Measurements from ENCODE around the gene EFCAB13. TPM values are rescaled to one million over a fixed set of nuclear protein-coding genes. Genes with fewer than 3 reads are reported as not detected.

The EFCAB13 gene
- polyA plus RNA-seq, 1 donor = 9.4 TPM

DNA sequence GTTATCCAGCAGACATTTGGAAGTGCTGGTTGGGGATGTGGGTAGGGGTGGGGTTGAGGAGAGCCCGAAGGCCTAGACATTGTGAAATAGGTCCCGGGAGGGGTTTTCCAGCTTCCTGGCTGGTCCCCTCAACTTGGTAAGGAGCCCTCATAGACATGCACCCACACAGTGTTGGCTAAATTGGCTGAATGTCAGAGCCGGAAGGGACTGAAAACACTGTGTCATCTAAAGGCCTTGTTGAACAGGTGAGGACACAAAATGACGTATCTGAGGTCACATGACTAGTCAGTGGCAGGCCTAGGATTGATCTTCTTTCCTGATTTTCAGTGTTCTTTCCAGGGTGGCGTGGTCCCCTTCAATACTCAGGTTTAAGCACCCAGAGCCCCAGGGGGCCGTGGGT is 42.5 kb upstream of the EFCAB13 start:
- Histone ChIP-seq H3K4me3 (ENCODE audit: low read length) (no peak overlapping the region), H3K27me3 (ENCODE audit: control insufficient read depth, insufficient read depth, low read length) (no peaks in the 10 kb centered on the region), H3K9me3 (ENCODE audit: control insufficient read depth, low read depth, low read length) (no peaks in the 10 kb centered on the region), H3K36me3 (ENCODE audit: control insufficient read depth, insufficient read depth, low read length) (no peaks in the 10 kb centered on the region), H3K27ac (ENCODE audit: low read length) (no peak overlapping the region), H3K4me1 (ENCODE audit: control insufficient read depth, insufficient read depth, low read length) (peaks cover 12% of the 10 kb centered on the region)
- no peak for DNase-seq
- WGBS (ENCODE audit: insufficient coverage, low lambda C conversion rate) = no CpG with 5 or more reads among the region's 6 CpGs

DNA sequence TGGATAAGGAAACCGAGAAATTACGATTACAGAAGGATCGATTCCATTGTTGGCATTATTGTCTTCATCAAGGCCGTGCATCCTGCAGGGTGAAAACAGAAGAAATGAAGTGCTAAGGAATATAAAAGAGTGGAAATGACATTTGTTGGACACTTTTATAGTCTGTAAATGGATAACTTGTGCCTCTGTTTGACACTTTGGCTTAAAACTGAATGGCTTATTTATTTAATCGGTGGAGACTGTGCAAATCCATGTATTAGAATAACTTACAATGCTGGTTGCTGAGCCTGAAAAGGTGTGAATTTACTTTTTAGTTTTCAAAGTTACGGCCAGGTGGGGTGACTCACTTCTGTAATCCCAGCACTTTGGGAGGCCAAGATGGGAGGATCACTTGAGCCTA is 38.8 kb upstream of the EFCAB13 start:
- H3K4me3 ChIP-seq (ENCODE audit: low read length) = no peak overlapping the region
- H3K9me3 ChIP-seq (ENCODE audit: control insufficient read depth, low read depth, low read length) = no peaks in the 10 kb centered on the region
- H3K27ac ChIP-seq (ENCODE audit: low read length) = no peak overlapping the region
- 100% methylated on average over 3 of the region's 6 CpGs for WGBS (ENCODE audit: insufficient coverage, low lambda C conversion rate)
- no peak for DNase-seq
- H3K4me1 ChIP-seq (ENCODE audit: control insufficient read depth, insufficient read depth, low read length) = no peaks in the 10 kb centered on the region
- H3K36me3 ChIP-seq (ENCODE audit: control insufficient read depth, insufficient read depth, low read length) = no peaks in the 10 kb centered on the region
- no peaks in the 10 kb centered on the region for H3K27me3 ChIP-seq (ENCODE audit: control insufficient read depth, insufficient read depth, low read length)

DNA sequence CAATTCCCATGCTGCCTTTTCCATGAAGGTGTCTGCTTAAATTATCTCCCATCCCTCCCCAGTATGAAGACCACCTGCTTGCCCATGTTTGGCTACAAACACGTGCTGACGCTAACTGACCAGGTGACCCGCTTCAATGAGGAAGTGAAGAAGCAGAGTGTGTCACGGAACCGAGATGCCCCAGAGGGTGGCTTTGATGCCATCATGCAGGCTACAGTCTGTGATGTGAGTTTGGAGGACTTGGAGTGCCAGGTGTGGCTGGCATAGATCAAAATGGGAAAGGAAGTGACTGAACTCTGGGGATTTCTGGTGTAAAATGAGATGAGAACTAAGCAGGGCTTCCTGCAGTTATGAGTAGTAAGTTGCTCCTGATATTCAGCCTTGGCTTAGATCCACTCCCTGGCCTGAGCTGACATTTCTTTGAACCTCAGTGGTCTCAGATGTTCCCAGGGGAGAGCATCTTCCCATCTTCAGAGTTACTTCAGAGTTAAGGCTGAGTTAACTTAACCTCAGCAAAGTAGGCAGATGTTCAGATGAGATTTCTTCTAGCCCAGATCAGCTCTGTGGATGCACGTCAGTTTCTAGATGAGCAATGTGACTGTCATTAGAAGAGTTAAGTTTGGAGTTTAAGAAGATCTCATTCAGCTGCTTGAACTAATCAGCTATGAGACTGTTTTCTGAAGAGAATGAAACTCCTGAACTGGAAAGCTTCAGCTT is 37.4 kb upstream of the EFCAB13 start:
- no peak for DNase-seq

DNA sequence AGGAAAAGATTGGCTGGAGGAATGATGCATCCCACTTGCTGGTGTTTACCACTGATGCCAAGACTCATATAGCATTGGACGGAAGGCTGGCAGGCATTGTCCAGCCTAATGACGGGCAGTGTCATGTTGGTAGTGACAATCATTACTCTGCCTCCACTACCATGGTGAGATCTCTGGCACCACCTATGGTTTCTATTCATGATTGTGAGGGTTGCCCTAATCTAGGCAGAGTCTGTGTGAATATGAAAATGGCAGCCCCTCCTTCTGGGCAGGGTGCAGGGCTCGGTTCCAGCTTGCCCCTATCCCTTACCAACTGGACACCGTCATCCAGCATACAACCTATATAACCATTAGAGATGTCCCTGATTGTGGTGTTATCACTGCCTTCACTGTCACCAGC is 36.7 kb upstream of the EFCAB13 start:
- Histone ChIP-seq H3K36me3 (ENCODE audit: control insufficient read depth, insufficient read depth, low read length) (no peaks in the 10 kb centered on the region), H3K27me3 (ENCODE audit: control insufficient read depth, insufficient read depth, low read length) (no peaks in the 10 kb centered on the region), H3K4me3 (ENCODE audit: low read length) (no peak overlapping the region), H3K27ac (ENCODE audit: low read length) (no peak overlapping the region), H3K9me3 (ENCODE audit: control insufficient read depth, low read depth, low read length) (no peaks in the 10 kb centered on the region), H3K4me1 (ENCODE audit: control insufficient read depth, insufficient read depth, low read length) (no peaks in the 10 kb centered on the region)
- no CpG with 5 or more reads among the region's 4 CpGs for WGBS (ENCODE audit: insufficient coverage, low lambda C conversion rate)
- no peak for DNase-seq

More for the DNA sequence above, 37.4 kb upstream of the EFCAB13 start:
- WGBS (ENCODE audit: insufficient coverage, low lambda C conversion rate) = no CpG with 5 or more reads among the region's 6 CpGs
- H3K36me3 ChIP-seq (ENCODE audit: control insufficient read depth, insufficient read depth, low read length) = no peaks in the 10 kb centered on the region
- no peak overlapping the region for H3K4me3 ChIP-seq (ENCODE audit: low read length)
- no peaks in the 10 kb centered on the region for H3K4me1 ChIP-seq (ENCODE audit: control insufficient read depth, insufficient read depth, low read length)
- no peaks in the 10 kb centered on the region for H3K27me3 ChIP-seq (ENCODE audit: control insufficient read depth, insufficient read depth, low read length)
- no peak overlapping the region for H3K27ac ChIP-seq (ENCODE audit: low read length)
- H3K9me3 ChIP-seq (ENCODE audit: control insufficient read depth, low read depth, low read length) = no peaks in the 10 kb centered on the region

DNA sequence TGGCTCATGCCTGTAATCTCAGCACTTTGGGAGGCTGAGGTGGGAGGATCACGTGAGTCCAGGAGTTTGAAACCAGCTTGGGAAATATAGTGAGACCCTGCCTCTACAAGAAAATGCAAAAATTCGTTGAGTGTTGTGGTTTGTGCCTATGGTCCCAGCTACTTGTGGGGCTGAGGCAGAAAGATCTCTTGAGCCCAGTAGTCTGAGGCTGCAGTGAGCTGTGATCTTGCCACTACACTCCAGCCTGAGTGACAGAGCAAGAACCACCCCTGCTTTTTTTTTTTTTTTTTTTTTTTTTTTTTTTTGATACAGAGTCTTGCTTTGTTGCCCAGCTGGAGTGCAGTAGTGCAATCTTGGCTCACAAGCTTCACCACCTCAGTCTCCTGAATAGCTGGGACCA is 36.1 kb upstream of the EFCAB13 start:
- no peaks in the 10 kb centered on the region for H3K9me3 ChIP-seq (ENCODE audit: control insufficient read depth, low read depth, low read length)
- no peaks in the 10 kb centered on the region for H3K4me1 ChIP-seq (ENCODE audit: control insufficient read depth, insufficient read depth, low read length)
- no peaks in the 10 kb centered on the region for H3K36me3 ChIP-seq (ENCODE audit: control insufficient read depth, insufficient read depth, low read length)
- DNase-seq = no peak
- no peak overlapping the region for H3K27ac ChIP-seq (ENCODE audit: low read length)
- no peaks in the 10 kb centered on the region for H3K27me3 ChIP-seq (ENCODE audit: control insufficient read depth, insufficient read depth, low read length)
- H3K4me3 ChIP-seq (ENCODE audit: low read length) = no peak overlapping the region
- no CpG with 5 or more reads among the region's 2 CpGs for WGBS (ENCODE audit: insufficient coverage, low lambda C conversion rate)

DNA sequence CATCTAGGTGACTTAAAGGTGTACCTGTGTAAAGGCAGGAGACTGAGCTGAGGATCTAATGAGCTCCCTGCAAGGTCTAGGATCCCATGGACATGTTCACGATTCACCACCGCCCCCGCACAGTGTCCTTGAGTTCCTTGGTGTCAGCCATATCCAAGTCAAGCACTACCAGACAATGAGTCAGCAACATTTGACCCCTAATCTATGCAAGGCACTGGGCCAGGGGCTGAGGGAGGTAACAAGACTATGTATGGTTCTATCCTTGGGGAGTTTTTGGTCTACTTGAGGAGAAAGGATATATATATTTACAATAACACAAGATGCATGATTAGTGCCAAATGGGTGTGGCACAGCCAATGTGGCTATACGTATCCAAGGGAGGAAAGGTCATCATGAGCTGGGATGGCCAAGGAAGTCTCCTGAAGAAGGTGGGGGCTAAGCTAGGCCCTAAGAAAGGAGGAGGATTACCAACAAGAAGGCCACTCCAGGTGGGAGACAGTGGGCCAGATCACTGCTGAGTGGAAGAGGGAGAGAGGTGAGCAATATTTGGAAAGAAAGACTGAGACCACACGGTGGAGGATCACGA is 35.1 kb upstream of the EFCAB13 start:
- Histone ChIP-seq H3K27ac (ENCODE audit: low read length) (no peak overlapping the region), H3K27me3 (ENCODE audit: control insufficient read depth, insufficient read depth, low read length) (no peaks in the 10 kb centered on the region), H3K9me3 (ENCODE audit: control insufficient read depth, low read depth, low read length) (no peaks in the 10 kb centered on the region), H3K4me3 (ENCODE audit: low read length) (no peak overlapping the region), H3K4me1 (ENCODE audit: control insufficient read depth, insufficient read depth, low read length) (no peaks in the 10 kb centered on the region), H3K36me3 (ENCODE audit: control insufficient read depth, insufficient read depth, low read length) (no peaks in the 10 kb centered on the region)
- WGBS (ENCODE audit: insufficient coverage, low lambda C conversion rate) = no CpG with 5 or more reads among the region's 6 CpGs
- no peak for DNase-seq

DNA sequence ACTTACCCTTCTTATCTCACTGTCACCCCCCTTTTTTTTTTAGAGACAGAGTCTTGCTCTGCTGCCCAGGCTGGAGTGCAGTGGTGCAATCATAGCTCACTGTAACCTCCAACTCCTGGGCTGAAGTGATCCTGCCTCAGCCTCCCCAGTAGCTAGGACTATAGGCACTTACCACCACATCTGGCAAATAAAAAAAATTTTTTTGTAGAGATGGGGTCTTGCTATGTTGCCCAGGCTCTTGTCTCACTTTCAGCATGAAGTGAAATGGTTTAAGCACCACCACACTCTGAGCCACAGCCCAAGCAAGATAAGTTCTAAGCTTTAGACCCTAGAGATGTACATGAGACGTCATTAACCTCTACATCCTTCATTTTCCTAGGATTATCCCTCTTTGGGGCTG is 34.5 kb upstream of the EFCAB13 start:
- Histone ChIP-seq H3K9me3 (ENCODE audit: control insufficient read depth, low read depth, low read length) (no peaks in the 10 kb centered on the region), H3K36me3 (ENCODE audit: control insufficient read depth, insufficient read depth, low read length) (no peaks in the 10 kb centered on the region), H3K4me3 (ENCODE audit: low read length) (no peak overlapping the region), H3K4me1 (ENCODE audit: control insufficient read depth, insufficient read depth, low read length) (no peaks in the 10 kb centered on the region), H3K27ac (ENCODE audit: low read length) (no peak overlapping the region), H3K27me3 (ENCODE audit: control insufficient read depth, insufficient read depth, low read length) (no peaks in the 10 kb centered on the region)
- WGBS (ENCODE audit: insufficient coverage, low lambda C conversion rate) = 100% methylated on average over 1 of the region's 1 CpG
- no peak for DNase-seq

DNA sequence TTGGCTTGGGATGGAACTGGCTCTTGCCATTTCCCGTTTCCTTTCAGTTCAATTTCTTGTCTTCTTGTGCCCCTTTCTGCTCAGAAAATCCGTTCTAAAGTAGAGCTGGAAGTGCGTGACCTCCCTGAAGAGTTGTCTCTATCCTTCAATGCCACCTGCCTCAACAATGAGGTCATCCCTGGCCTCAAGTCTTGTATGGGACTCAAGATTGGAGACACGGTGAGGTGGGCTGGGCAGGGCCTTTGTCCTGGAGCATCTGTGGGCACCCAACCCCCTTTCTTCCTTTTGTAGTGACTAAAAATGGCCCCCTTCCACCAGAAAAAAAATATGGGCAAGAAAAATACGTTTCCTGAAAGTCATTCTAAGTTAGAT is 32.9 kb upstream of the EFCAB13 start:
- no peaks in the 10 kb centered on the region for H3K9me3 ChIP-seq (ENCODE audit: control insufficient read depth, low read depth, low read length)
- no CpG with 5 or more reads among the region's 5 CpGs for WGBS (ENCODE audit: insufficient coverage, low lambda C conversion rate)
- DNase-seq = no peak
- H3K4me1 ChIP-seq (ENCODE audit: control insufficient read depth, insufficient read depth, low read length) = no peaks in the 10 kb centered on the region
- H3K27me3 ChIP-seq (ENCODE audit: control insufficient read depth, insufficient read depth, low read length) = no peaks in the 10 kb centered on the region
- H3K36me3 ChIP-seq (ENCODE audit: control insufficient read depth, insufficient read depth, low read length) = no peaks in the 10 kb centered on the region
- no peak overlapping the region for H3K4me3 ChIP-seq (ENCODE audit: low read length)
- H3K27ac ChIP-seq (ENCODE audit: low read length) = no peak overlapping the region

DNA sequence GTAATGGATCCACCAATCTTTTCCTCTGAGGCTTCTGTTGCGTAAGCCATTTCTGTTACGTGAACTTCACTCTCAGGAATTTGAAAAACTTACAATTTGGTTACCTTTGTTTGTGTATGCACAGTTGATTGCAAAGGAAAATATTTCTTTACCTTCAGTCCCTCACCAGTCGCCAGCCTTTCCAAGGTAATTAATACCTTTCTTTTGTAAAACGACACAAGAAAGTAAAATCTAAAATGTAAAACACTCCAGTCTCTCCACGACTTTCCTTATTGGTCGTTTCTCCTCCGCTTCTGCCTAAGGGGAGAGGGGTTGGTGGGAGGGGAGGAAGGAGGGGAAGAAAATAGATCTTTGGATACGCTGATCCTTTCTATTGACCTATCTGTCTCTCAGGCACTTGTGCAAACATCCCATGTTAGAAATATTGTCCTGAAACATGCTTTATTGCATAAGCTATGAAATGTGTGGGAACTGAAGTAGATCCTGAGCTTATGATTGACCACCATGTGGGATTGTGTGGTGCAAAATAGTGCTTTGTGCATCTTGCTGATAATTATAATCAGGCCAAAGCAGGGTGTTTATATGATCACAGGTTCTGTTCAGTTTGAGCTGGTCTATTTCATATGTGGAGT is 32.4 kb upstream of the EFCAB13 start:
- whole genome bisulfite sequencing (ENCODE audit: insufficient coverage, low lambda C conversion rate) = 70% methylated on average over 2 of the region's 8 CpGs
- Histone ChIP-seq H3K27ac (ENCODE audit: low read length) (no peak overlapping the region), H3K4me1 (ENCODE audit: control insufficient read depth, insufficient read depth, low read length) (no peaks in the 10 kb centered on the region), H3K4me3 (ENCODE audit: low read length) (no peak overlapping the region), H3K27me3 (ENCODE audit: control insufficient read depth, insufficient read depth, low read length) (no peaks in the 10 kb centered on the region), H3K9me3 (ENCODE audit: control insufficient read depth, low read depth, low read length) (no peaks in the 10 kb centered on the region), H3K36me3 (ENCODE audit: control insufficient read depth, insufficient read depth, low read length) (peaks cover 4% of the 10 kb centered on the region)
- DNase-seq = no peak

DNA sequence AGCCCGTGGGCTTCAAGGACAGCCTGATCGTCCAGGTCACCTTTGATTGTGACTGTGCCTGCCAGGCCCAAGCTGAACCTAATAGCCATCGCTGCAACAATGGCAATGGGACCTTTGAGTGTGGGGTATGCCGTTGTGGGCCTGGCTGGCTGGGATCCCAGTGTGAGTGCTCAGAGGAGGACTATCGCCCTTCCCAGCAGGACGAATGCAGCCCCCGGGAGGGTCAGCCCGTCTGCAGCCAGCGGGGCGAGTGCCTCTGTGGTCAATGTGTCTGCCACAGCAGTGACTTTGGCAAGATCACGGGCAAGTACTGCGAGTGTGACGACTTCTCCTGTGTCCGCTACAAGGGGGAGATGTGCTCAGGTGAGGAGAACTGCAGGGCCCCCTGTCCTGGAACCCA is 31.5 kb upstream of the EFCAB13 start:
- WGBS (ENCODE audit: insufficient coverage, low lambda C conversion rate) = 100% methylated on average over 1 of the region's 14 CpGs
- DNase-seq = no peak
- Histone ChIP-seq H3K4me1 (ENCODE audit: control insufficient read depth, insufficient read depth, low read length) (no peaks in the 10 kb centered on the region), H3K27ac (ENCODE audit: low read length) (no peak overlapping the region), H3K9me3 (ENCODE audit: control insufficient read depth, low read depth, low read length) (no peaks in the 10 kb centered on the region), H3K4me3 (ENCODE audit: low read length) (no peak overlapping the region), H3K36me3 (ENCODE audit: control insufficient read depth, insufficient read depth, low read length) (peaks cover 4% of the 10 kb centered on the region), H3K27me3 (ENCODE audit: control insufficient read depth, insufficient read depth, low read length) (no peaks in the 10 kb centered on the region)

All from large intestine (tissue), 3 donors.